HL-60 (cell line): ENCODE results near the gene WLS.

Source experiments
- DNase-seq, 2 experiments: peaks; one replicate each; pipeline ENCODE4 v3.0.0-alpha.2; 2010 to 2020; ENCODE audit warnings: low read depth in 1 of 2, low spot score in 1 of 2
- H3K27ac ChIP-seq: fragments of 250-450 bp; sonication (Bioruptor Pico); replicated peaks from 2 replicates; pipeline ENCODE4 v1.5.1; 2020; ENCODE audit warnings: mild to moderate bottlenecking, moderate library complexity
- H3K27me3 ChIP-seq: fragments of 250-450 bp; sonication (Bioruptor Pico); 2 replicates; pipeline ENCODE4 v1.5.1; 2021; ENCODE audit warnings: mild to moderate bottlenecking, moderate library complexity; ENCODE audit not compliant: insufficient read depth, poor library complexity, severe bottlenecking
- H3K4me3 ChIP-seq: replicated peaks from 2 replicates; pipeline ENCODE4 v1.5.1; 2011; ENCODE audit warnings: mild to moderate bottlenecking, control low read depth, low read length; ENCODE audit not compliant: insufficient read depth
- GABPA ChIP-seq: IDR thresholded peaks from 2 replicates; pipeline ENCODE4 v1.6.1; 2012; ENCODE audit warnings: low read depth
- POLR2AphosphoS5 ChIP-seq: IDR thresholded peaks from 2 replicates; pipeline ENCODE4 v1.6.1; 2012; ENCODE audit warnings: low read depth
- SPI1 ChIP-seq: IDR thresholded peaks from 2 replicates; pipeline ENCODE4 v1.6.1; 2012; ENCODE audit warnings: low read depth, mild to moderate bottlenecking, borderline replicate concordance
- TF ChIP-seq, protein P1 (sequence below): IDR thresholded peaks from one replicate; pipeline ENCODE4 v1.5.1; 2011; ENCODE audit warnings: low read length, control low read depth, inconsistent platforms; ENCODE audit not compliant: insufficient read depth
- TF ChIP-seq, protein P2 (sequence below): IDR thresholded peaks from 2 replicates; pipeline ENCODE4 v1.6.1; 2012; ENCODE audit warnings: low read depth; ENCODE audit not compliant: insufficient replicate concordance

WLS gene

GRCh38 chr1:68111519-68112436, 120.5 kb downstream of the WLS start:
- H3K27me3 ChIP-seq, result no peaks in the 10 kb centered on the region
- H3K4me3 ChIP-seq, result no peak overlapping the region
- H3K27ac ChIP-seq, result no peak overlapping the region
- no peak for DNase-seq
- TF ChIP-seq, protein P1, sequence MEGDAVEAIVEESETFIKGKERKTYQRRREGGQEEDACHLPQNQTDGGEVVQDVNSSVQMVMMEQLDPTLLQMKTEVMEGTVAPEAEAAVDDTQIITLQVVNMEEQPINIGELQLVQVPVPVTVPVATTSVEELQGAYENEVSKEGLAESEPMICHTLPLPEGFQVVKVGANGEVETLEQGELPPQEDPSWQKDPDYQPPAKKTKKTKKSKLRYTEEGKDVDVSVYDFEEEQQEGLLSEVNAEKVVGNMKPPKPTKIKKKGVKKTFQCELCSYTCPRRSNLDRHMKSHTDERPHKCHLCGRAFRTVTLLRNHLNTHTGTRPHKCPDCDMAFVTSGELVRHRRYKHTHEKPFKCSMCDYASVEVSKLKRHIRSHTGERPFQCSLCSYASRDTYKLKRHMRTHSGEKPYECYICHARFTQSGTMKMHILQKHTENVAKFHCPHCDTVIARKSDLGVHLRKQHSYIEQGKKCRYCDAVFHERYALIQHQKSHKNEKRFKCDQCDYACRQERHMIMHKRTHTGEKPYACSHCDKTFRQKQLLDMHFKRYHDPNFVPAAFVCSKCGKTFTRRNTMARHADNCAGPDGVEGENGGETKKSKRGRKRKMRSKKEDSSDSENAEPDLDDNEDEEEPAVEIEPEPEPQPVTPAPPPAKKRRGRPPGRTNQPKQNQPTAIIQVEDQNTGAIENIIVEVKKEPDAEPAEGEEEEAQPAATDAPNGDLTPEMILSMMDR, result no peak
- TF ChIP-seq, protein P2, sequence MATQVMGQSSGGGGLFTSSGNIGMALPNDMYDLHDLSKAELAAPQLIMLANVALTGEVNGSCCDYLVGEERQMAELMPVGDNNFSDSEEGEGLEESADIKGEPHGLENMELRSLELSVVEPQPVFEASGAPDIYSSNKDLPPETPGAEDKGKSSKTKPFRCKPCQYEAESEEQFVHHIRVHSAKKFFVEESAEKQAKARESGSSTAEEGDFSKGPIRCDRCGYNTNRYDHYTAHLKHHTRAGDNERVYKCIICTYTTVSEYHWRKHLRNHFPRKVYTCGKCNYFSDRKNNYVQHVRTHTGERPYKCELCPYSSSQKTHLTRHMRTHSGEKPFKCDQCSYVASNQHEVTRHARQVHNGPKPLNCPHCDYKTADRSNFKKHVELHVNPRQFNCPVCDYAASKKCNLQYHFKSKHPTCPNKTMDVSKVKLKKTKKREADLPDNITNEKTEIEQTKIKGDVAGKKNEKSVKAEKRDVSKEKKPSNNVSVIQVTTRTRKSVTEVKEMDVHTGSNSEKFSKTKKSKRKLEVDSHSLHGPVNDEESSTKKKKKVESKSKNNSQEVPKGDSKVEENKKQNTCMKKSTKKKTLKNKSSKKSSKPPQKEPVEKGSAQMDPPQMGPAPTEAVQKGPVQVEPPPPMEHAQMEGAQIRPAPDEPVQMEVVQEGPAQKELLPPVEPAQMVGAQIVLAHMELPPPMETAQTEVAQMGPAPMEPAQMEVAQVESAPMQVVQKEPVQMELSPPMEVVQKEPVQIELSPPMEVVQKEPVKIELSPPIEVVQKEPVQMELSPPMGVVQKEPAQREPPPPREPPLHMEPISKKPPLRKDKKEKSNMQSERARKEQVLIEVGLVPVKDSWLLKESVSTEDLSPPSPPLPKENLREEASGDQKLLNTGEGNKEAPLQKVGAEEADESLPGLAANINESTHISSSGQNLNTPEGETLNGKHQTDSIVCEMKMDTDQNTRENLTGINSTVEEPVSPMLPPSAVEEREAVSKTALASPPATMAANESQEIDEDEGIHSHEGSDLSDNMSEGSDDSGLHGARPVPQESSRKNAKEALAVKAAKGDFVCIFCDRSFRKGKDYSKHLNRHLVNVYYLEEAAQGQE, result no peak
- TF ChIP-seq POLR2AphosphoS5, result no peak

GRCh38 chr1:68107771-68108170, 124.6 kb downstream of the WLS start:
- no peak overlapping the region for H3K4me3 ChIP-seq
- H3K27me3 ChIP-seq, result no peaks in the 10 kb centered on the region
- H3K27ac ChIP-seq, result no peak overlapping the region
- no peak for DNase-seq
- TF ChIP-seq, protein P1, result no peak
- no peak for TF ChIP-seq SPI1
- no peak for TF ChIP-seq GABPA
- TF ChIP-seq, protein P2, result no peak

- H3K4me3 ChIP-seq, result no peak overlapping the region
- H3K27ac ChIP-seq, result no peak overlapping the region
- no peaks in the 10 kb centered on the region for H3K27me3 ChIP-seq
- DNase-seq, result no peak
- TF ChIP-seq, protein P2, result no peak
- TF ChIP-seq, protein P1, result no peak
- no peak for TF ChIP-seq POLR2AphosphoS5
- no peak for TF ChIP-seq SPI1
- no peak for TF ChIP-seq GABPA
Measured at GRCh38 chr1:68103884-68104554, 128.3 kb downstream of the WLS start.
